GM18505 (cell line): ENCODE measurements around the gene USP10.

Experiments used
- ATAC-seq: cut with Tn5 transposase; IDR thresholded peaks from one replicate; pipeline ENCODE4 v1.9.1; 2021; ENCODE audit not compliant: unreplicated experiment
- POLR2A ChIP-seq: IDR thresholded peaks from 4 replicates; pipeline ENCODE4 v1.6.1; 2011; ENCODE audit warnings: borderline replicate concordance; ENCODE audit not compliant: insufficient read depth, insufficient read length; ENCODE audit errors: extremely low read depth

Gene USP10

GRCh38 chr16:84662471-84662870, 37.3 kb upstream of the USP10 start:
- ATAC-seq = no peak
- no peak for TF ChIP-seq POLR2A

DNA sequence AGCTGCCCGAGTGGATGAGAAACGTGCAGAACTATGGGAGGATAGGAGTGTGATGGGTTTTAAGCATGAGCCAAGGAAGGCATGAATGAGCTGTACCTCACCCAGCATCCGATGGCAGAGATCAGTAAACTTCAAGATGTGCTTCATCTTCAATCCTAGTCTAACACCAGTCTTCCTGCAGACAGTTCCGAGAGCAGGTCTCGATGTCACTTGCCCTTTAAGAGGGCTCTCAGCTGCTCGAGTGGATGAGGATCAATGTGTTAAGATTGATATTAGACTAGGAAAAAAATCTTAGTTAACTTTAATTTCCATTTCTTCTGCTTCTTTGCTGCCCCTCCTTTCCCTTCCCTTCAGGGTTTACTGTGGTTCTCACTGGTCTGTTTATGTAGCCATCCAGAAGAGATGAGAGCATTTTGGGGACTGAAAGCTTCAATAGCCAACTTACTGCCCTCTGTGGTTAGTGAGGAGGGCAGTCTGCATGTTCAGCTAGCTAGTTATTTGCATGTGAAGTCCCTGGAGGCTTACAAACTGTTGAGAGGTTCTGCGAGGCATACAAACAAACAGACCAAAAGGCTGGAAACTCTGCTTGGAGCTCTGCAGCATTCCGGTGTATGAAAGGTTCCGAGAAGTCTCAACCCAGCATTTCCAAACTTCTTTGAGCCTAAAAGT, 36.2 kb upstream of the USP10 start:
- ATAC-seq = peak; percentile 53
- TF ChIP-seq POLR2A = no peak

DNA sequence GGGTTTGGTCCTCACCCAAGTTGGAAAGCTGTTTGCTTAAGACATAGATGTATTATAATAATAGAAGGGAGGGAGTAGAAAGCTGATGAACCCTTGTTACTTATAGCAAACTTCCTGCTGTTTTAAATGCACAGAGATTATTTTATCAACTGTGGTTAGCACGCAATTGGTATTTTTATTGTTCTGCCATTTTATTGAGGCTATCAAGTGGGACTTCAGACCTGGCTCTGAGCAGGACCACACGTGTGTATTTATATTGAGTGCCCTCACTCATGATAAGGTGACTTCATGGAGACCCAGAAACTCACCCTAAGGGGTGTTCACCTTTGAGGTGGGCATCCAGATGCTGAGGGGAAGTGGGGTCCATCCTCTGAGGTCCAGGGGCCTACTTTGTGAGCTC, 34.4 kb upstream of the USP10 start:
- ATAC-seq = no peak
- TF ChIP-seq POLR2A = no peak

DNA sequence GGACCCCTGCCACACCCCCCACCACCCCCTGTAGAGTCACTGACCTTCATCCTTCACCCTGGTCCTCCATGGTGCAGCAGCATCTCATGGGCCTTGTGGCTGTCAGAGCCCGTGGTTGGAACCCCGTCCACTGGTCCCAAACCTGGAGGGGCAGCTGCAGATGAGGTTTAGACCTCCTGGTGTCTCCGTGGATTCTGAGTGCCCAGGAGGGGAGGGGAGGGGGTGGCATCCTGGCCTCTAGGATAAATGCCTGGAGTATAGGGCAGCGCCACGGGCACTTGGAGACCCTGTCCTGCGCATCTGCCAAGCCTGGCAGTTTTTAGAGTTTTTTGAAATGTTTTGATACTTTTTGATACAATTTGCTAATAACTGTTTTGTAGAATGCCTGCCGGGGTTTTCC, 34.0 kb upstream of the USP10 start:
- no peak for ATAC-seq
- no peak for TF ChIP-seq POLR2A

- TF ChIP-seq POLR2A = no peak
- no peak for ATAC-seq
Observed at GRCh38 chr16:84667600-84668309, 32.0 kb upstream of the USP10 start.

DNA sequence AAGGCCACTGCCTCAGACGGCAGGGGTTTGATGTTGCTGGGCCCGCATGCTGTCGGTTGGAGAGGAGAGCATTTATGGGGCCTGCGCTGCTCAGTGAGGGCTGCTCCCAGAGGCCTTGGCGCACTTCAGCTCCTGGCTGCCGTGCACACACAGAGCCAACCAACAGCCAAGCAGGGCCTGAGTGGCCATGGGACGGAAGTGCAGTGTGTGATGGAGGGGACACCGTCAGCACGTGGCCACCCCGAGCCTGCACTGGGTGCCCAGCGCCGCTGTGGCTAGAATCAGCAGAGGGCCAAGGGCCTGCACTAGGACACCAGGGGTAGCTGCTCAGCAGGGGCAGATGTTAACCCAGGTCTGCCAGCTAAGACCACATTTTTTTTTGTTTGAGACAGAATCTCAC, 29.7 kb upstream of the USP10 start:
- no peak for ATAC-seq
- TF ChIP-seq POLR2A = no peak

DNA sequence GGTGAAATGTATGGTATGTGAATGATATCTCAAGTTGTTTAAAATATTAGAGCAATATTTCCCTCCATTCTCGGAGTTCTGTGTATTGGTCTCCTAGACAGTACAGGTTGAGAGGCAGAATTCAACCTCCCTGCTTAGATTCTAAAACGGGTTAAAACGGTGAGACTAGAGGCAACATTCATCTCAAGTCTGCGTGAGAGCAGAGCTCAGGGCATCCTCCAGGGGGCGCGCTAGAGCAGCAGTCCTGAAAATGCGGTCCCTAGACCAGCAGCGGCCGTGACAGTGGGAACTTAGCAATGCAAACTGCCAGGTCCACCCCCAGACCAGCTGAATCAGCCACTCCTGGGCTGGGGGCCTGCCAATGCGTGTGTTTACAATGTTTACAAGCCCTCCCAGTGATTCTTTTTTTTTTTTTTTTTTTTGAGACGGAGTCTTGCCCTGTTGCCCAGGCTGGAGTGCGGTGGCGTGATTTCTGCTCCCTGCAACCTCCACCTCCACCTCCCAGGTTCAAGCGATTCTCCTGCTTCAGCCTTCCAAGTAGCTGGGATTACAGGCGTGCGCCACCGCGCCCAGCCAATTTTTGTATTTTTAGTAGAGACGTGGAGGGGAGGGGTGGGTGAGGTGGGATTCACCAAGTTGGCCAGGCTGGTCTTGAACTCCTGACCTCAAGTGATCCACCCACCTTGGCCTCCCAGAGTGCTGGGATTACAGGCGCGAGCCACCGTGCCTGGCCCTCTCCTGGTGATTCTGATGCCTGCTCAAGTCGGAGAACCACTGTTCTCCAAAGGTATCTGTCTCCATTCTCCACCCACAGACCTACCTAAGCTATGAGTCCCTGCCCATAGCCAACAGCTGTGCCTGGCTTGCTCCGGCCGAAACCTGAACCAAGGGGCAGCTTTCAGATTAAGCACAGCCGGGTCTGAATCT, 27.3 kb upstream of the USP10 start:
- TF ChIP-seq POLR2A = no peak
- no peak for ATAC-seq

DNA sequence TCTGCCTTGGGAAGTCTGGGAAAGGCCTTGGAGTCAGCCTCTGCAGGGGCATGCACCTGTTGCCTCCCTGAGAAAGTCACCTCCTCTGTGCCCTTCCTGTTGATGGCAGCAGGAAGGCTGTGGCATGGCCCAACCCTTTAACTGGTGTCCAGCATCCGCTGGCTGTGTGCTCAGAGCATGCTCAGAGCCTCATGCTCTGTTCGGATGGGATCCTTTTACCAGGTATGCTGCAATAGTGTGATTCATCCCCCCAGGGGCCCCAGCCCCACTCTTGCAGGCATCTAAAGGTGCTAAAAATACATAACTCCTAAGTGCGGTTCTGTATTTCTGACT, 26.6 kb upstream of the USP10 start:
- no peak for TF ChIP-seq POLR2A
- no peak for ATAC-seq

GRCh38 chr16:84673561-84673960, 26.2 kb upstream of the USP10 start:
- ATAC-seq = no peak
- TF ChIP-seq POLR2A = no peak

DNA sequence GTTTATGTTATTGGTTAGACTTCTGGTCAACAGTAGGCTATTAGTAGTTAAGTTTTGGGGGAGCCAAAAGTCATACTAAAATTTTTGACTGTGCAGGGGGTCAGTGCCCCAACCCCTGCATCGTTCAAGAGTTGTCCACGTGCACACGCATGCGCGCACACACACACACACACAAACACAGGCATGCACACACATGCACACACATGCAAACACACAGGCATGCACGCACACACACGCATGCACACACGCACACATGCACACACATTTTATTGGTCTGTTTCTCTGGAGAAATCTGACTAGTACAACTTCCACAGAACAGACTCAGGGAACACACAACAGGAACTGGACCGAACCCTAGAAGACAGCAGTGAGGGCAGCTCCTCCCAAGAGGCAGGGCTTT, 24.4 kb upstream of the USP10 start:
- no peak for TF ChIP-seq POLR2A
- ATAC-seq = no peak

DNA sequence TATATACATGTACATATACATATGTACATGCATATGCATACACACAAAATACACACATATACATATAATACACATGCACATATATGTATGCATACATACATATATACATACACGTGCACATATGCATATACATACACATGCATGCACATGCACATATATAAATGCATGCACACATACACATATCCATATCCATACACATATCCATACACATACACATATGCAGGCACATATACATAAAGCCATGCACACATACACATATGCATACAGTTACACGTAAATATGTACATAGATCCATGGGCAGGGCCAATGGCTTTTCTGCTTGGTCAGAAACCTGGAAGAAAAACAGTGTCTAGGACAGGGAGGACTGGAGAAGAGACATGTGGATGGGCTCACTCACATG, 23.9 kb upstream of the USP10 start:
- no peak for TF ChIP-seq POLR2A
- no peak for ATAC-seq

DNA sequence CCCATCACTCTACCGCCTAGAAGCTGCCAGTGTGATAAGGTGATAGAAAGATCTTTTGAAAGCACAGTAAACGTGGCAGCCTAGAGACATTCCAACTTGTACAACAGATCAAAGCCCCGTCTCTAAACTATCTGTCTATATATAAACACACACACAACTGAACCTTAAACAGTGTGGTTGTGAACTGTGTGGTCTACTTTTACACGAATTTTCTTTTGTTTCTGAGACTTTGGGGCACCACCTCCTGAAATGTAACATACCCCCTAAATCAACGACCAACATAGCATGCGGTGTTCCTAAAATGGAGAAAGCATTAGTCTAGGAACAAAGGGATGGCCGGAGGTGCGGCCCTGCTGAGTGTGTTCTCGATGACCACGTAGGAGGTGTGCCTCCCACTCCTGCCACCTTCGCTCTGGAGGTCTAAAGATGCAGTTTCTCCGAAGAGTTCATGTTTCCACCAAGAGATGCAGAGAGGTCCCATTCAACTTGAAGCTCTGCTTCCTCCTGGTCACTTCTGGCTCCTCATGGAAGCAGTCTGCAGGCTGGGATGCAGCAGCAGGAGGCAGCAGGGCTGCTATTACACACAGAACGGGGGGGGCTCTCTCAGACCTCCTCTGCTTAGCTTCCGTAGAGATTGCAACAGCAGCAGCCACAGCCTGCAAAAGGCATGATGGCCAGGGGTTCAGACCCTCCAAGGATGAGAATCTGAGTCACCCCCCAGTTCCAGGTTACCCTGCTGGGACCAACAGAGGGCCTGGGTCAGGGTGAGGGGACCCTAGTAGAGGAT, 22.6 kb upstream of the USP10 start:
- no peak for TF ChIP-seq POLR2A
- ATAC-seq = no peak

- no peak for TF ChIP-seq POLR2A
- no peak for ATAC-seq
Observed at GRCh38 chr16:84677849-84678248, 22.0 kb upstream of the USP10 start.
